ENCODE data around the gene PIP4K2A.

PIP4K2A gene

GRCh38 chr10:22622242-22622806, 92.1 kb downstream of the PIP4K2A start:
- no CpG with 5 or more reads among the region's 20 CpGs for WGBS, 2 donors (ENCODE audit: extremely low coverage in 2 of 2, insufficient read length in 2 of 2, insufficient replicate concordance in 1 of 2)

GRCh38 chr10:22621726-22622125, 92.7 kb downstream of the PIP4K2A start:
- Histone ChIP-seq H3K14ac (ENCODE audit: low read length) (no peak overlapping the region), H3K79me1 (ENCODE audit: low read depth, low read length) (peaks cover 3% of the 10 kb centered on the region), H3K9me3 (replicated peaks in 1 of 2; ENCODE audit: control insufficient read depth in 2 of 2, insufficient read depth in 1 of 2, low read depth in 1 of 2, low read length in 2 of 2) (no peaks in the 10 kb centered on the region), H3K36me3 (replicated peaks in 1 of 2; ENCODE audit: control insufficient read depth in 2 of 2, insufficient read depth in 2 of 2, low read length in 2 of 2) (no peaks in the 10 kb centered on the region), H3K27me3 (ENCODE audit: control insufficient read depth in 3 of 3, insufficient read depth in 3 of 3, low read depth in 1 of 3, low read length in 3 of 3) (no peaks in the 10 kb centered on the region), H2BK120ac (ENCODE audit: low read depth, low read length) (no peak overlapping the region), H3K4me3 (ENCODE audit: low read length in 2 of 2) (no peak overlapping the region), H2AFZ (ENCODE audit: low read length) (no peak overlapping the region), H4K91ac (ENCODE audit: low read depth, low read length, poor library complexity) (no peak overlapping the region), H3K27ac (replicated peaks; ENCODE audit: low read length) (no peak overlapping the region), H2AK5ac (ENCODE audit: low read depth, low read length) (no peak overlapping the region), H3K4me1 (ENCODE audit: control insufficient read depth in 2 of 2, insufficient read depth in 1 of 2, low read depth in 1 of 2, low read length in 2 of 2) (peaks cover 7 to 46% of the 10 kb centered on the region in 2 donors), H3K23ac (ENCODE audit: low read depth, low read length, poor library complexity) (no peak overlapping the region), H2BK15ac (ENCODE audit: low read length) (no peak overlapping the region), H3K4ac (ENCODE audit: low read length) (no peak overlapping the region), H3K4me2 (ENCODE audit: insufficient read depth, low read length, poor library complexity, severe bottlenecking) (no peak overlapping the region), H3K9ac (ENCODE audit: low read depth, low read length, poor library complexity) (no peak overlapping the region), H2BK5ac (ENCODE audit: low read length) (no peak overlapping the region), H4K8ac (ENCODE audit: low read depth, low read length) (no peak overlapping the region), H2BK12ac (ENCODE audit: low read length) (no peak overlapping the region), H3K18ac (ENCODE audit: low read length) (no peak overlapping the region)
- no CpG with 5 or more reads among the region's 3 CpGs for WGBS, 2 donors (ENCODE audit: extremely low coverage in 2 of 2, insufficient read length in 2 of 2, insufficient replicate concordance in 1 of 2)
- no peak for DNase-seq (ENCODE audit: low spot score)

More at GRCh38 chr10:22622242-22622806, 92.1 kb downstream of the PIP4K2A start:
- peak overlapping the region; percentile 17 for H3K14ac ChIP-seq (ENCODE audit: low read length)
- H3K27ac ChIP-seq (replicated peaks; ENCODE audit: low read length): no peak overlapping the region
- H3K27me3 ChIP-seq (ENCODE audit: control insufficient read depth in 3 of 3, insufficient read depth in 3 of 3, low read depth in 1 of 3, low read length in 3 of 3): no peaks in the 10 kb centered on the region
- no peak for DNase-seq (ENCODE audit: low spot score)
- peaks cover 3% of the 10 kb centered on the region for H3K79me1 ChIP-seq (ENCODE audit: low read depth, low read length)
- peak overlapping the region; percentile 86 for H3K18ac ChIP-seq (ENCODE audit: low read length)
- no peaks in the 10 kb centered on the region for H3K36me3 ChIP-seq (replicated peaks in 1 of 2; ENCODE audit: control insufficient read depth in 2 of 2, insufficient read depth in 2 of 2, low read length in 2 of 2)
- H2BK12ac ChIP-seq (ENCODE audit: low read length): no peak overlapping the region
- no peak overlapping the region for H3K9ac ChIP-seq (ENCODE audit: low read depth, low read length, poor library complexity)
- no peaks in the 10 kb centered on the region for H3K9me3 ChIP-seq (replicated peaks in 1 of 2; ENCODE audit: control insufficient read depth in 2 of 2, insufficient read depth in 1 of 2, low read depth in 1 of 2, low read length in 2 of 2)
- peak overlapping the region; percentile 22 for H3K23ac ChIP-seq (ENCODE audit: low read depth, low read length, poor library complexity)
- H2BK15ac ChIP-seq (ENCODE audit: low read length): peak overlapping the region; percentile 73
- H3K4me1 ChIP-seq (ENCODE audit: control insufficient read depth in 2 of 2, insufficient read depth in 1 of 2, low read depth in 1 of 2, low read length in 2 of 2): peaks cover 5 to 51% of the 10 kb centered on the region in 2 donors
- H2BK120ac ChIP-seq (ENCODE audit: low read depth, low read length): no peak overlapping the region
- H2BK5ac ChIP-seq (ENCODE audit: low read length): no peak overlapping the region
- no peak overlapping the region for H2AFZ ChIP-seq (ENCODE audit: low read length)
- no peak overlapping the region for H4K8ac ChIP-seq (ENCODE audit: low read depth, low read length)
- no peak overlapping the region for H3K4me2 ChIP-seq (ENCODE audit: insufficient read depth, low read length, poor library complexity, severe bottlenecking)
- no peak overlapping the region for H3K4me3 ChIP-seq (ENCODE audit: low read length in 2 of 2)
- peak overlapping the region; percentile 95 for H2AK5ac ChIP-seq (ENCODE audit: low read depth, low read length)
- H4K91ac ChIP-seq (ENCODE audit: low read depth, low read length, poor library complexity): no peak overlapping the region
- no peak overlapping the region for H3K4ac ChIP-seq (ENCODE audit: low read length)

- Histone ChIP-seq H3K79me1 (ENCODE audit: low read depth, low read length) (peaks cover 3% of the 10 kb centered on the region), H2AFZ (ENCODE audit: low read length) (no peak overlapping the region), H3K4me2 (ENCODE audit: insufficient read depth, low read length, poor library complexity, severe bottlenecking) (no peak overlapping the region), H3K27ac (replicated peaks; ENCODE audit: low read length) (no peak overlapping the region), H2AK5ac (ENCODE audit: low read depth, low read length) (no peak overlapping the region), H2BK12ac (ENCODE audit: low read length) (no peak overlapping the region), H3K9me3 (replicated peaks in 1 of 2; ENCODE audit: control insufficient read depth in 2 of 2, insufficient read depth in 1 of 2, low read depth in 1 of 2, low read length in 2 of 2) (no peaks in the 10 kb centered on the region), H4K91ac (ENCODE audit: low read depth, low read length, poor library complexity) (no peak overlapping the region), H3K23ac (ENCODE audit: low read depth, low read length, poor library complexity) (no peak overlapping the region), H3K9ac (ENCODE audit: low read depth, low read length, poor library complexity) (no peak overlapping the region), H3K4me1 (ENCODE audit: control insufficient read depth in 2 of 2, insufficient read depth in 1 of 2, low read depth in 1 of 2, low read length in 2 of 2) (peaks cover 9 to 40% of the 10 kb centered on the region in 2 donors), H3K36me3 (replicated peaks in 1 of 2; ENCODE audit: control insufficient read depth in 2 of 2, insufficient read depth in 2 of 2, low read length in 2 of 2) (no peaks in the 10 kb centered on the region), H3K18ac (ENCODE audit: low read length) (no peak overlapping the region), H3K14ac (ENCODE audit: low read length) (no peak overlapping the region), H3K4ac (ENCODE audit: low read length) (no peak overlapping the region), H4K8ac (ENCODE audit: low read depth, low read length) (no peak overlapping the region), H3K4me3 (ENCODE audit: low read length in 2 of 2) (no peak overlapping the region), H3K27me3 (ENCODE audit: control insufficient read depth in 3 of 3, insufficient read depth in 3 of 3, low read depth in 1 of 3, low read length in 3 of 3) (no peaks in the 10 kb centered on the region), H2BK120ac (ENCODE audit: low read depth, low read length) (no peak overlapping the region), H2BK15ac (ENCODE audit: low read length) (no peak overlapping the region), H2BK5ac (ENCODE audit: low read length) (no peak overlapping the region)
- no CpG with 5 or more reads among the region's 3 CpGs for WGBS, 2 donors (ENCODE audit: extremely low coverage in 2 of 2, insufficient read length in 2 of 2, insufficient replicate concordance in 1 of 2)
- DNase-seq (ENCODE audit: low spot score): no peak
Measured at GRCh38 chr10:22620929-22621328, 93.4 kb downstream of the PIP4K2A start.

GRCh38 chr10:22620140-22620857, 94.1 kb downstream of the PIP4K2A start:
- Histone ChIP-seq H3K4ac (ENCODE audit: low read length) (no peak overlapping the region), H3K4me2 (ENCODE audit: insufficient read depth, low read length, poor library complexity, severe bottlenecking) (no peak overlapping the region), H3K36me3 (replicated peaks in 1 of 2; ENCODE audit: control insufficient read depth in 2 of 2, insufficient read depth in 2 of 2, low read length in 2 of 2) (no peaks in the 10 kb centered on the region), H3K4me3 (ENCODE audit: low read length in 2 of 2) (no peak overlapping the region), H2AFZ (ENCODE audit: low read length) (no peak overlapping the region), H2BK120ac (ENCODE audit: low read depth, low read length) (no peak overlapping the region), H3K9ac (ENCODE audit: low read depth, low read length, poor library complexity) (no peak overlapping the region), H3K79me1 (ENCODE audit: low read depth, low read length) (peaks cover 3% of the 10 kb centered on the region), H2BK15ac (ENCODE audit: low read length) (no peak overlapping the region), H2BK5ac (ENCODE audit: low read length) (no peak overlapping the region), H3K23ac (ENCODE audit: low read depth, low read length, poor library complexity) (no peak overlapping the region), H3K4me1 (ENCODE audit: control insufficient read depth in 2 of 2, insufficient read depth in 1 of 2, low read depth in 1 of 2, low read length in 2 of 2) (peaks cover 8 to 34% of the 10 kb centered on the region in 2 donors), H3K27ac (replicated peaks; ENCODE audit: low read length) (no peak overlapping the region), H3K18ac (ENCODE audit: low read length) (no peak overlapping the region), H2AK5ac (ENCODE audit: low read depth, low read length) (no peak overlapping the region), H2BK12ac (ENCODE audit: low read length) (no peak overlapping the region), H3K14ac (ENCODE audit: low read length) (no peak overlapping the region), H4K8ac (ENCODE audit: low read depth, low read length) (no peak overlapping the region), H3K9me3 (replicated peaks in 1 of 2; ENCODE audit: control insufficient read depth in 2 of 2, insufficient read depth in 1 of 2, low read depth in 1 of 2, low read length in 2 of 2) (no peaks in the 10 kb centered on the region), H3K27me3 (ENCODE audit: control insufficient read depth in 3 of 3, insufficient read depth in 3 of 3, low read depth in 1 of 3, low read length in 3 of 3) (no peaks in the 10 kb centered on the region), H4K91ac (ENCODE audit: low read depth, low read length, poor library complexity) (no peak overlapping the region)
- no CpG with 5 or more reads among the region's 8 CpGs for WGBS, 2 donors (ENCODE audit: extremely low coverage in 2 of 2, insufficient read length in 2 of 2, insufficient replicate concordance in 1 of 2)
- DNase-seq (ENCODE audit: low spot score): no peak
